Endothelial cell of hepatic sinusoid (primary cell): ENCODE measurements around the gene HACD4.

Experiments
- in situ Hi-C: cut with HindIII; loops from 2 replicates; pipeline ENCODE4 v1.10.0; 2017; ENCODE audit warnings: low sequenced_read_pairs

HACD4 gene

DNA sequence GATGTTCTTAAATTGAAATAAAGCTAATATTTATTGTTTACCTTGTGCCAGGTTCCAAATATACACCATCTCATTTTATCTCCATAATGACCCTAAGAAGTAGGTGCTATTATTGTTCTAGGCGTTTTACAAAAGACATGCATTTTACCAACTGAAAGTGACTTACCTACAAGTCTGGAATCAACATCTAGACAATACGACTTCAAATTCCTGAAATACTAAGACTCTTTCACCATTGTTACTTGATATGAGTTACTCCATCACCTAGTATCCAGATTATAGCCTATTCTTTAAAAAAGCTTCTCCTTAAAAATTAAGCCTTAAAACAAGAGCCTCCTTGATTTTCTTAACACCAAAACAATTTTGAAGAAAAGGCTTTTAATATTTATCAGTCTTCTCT, 13.3 kb downstream of the HACD4 start:
- in situ Hi-C loops, result no loop called here

GRCh38 chr9:21016701-21017491, 14.5 kb downstream of the HACD4 start:
- in situ Hi-C loops, result no loop called here

DNA sequence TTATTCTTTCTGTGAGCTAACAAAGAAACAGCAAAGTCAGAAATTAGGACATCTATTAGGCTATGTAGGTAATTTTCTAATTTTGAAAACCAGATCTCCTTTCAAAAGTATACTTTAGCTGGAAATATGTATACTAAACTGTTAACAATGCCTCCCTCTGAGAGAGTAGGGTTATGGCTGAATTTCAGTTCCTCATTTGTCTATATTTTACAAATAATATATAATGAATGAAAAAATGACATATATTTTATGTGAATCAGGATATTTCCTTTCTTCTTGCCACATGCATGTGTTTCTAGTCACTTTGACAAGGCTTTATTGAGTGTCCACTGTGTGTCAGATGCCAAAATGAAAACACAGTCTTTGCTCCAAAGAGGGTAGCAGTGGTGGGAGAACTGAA, 15.4 kb downstream of the HACD4 start:
- in situ Hi-C loops, result no loop called here

DNA sequence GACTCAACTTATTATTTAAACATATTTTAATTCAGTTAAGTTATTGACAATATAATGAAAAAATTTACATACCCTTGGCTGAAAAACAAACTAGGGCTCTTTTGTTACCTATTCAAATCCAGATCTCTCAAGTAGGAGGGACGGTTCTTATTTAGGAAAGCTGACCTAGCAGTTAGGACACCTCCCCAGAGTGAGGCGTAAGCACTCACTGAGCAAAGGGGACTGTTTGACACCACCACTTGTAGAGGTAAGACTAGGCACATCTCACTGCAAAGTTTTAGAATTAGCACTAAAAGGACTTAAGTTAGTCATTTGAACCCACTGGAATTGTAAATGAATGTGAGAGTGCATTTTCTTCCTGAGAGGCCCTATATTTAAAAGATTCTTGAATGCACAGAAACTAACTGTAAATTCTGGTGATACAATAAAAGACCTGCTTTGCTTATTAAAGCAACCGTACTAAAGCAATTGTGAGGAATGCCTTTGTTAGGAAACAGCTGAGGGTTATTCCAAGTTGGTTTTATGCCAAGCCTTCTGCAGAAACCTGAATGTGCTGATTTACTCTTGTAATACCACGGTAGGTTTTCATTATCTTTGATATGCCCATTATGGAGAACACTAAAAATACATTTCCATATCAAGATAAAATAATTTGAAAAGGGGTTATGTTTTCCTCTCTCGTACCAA, 16.2 kb downstream of the HACD4 start:
- in situ Hi-C loops, result no loop called here

- in situ Hi-C loops, result no loop called here
Measured at GRCh38 chr9:21002040-21002439, 29.4 kb downstream of the HACD4 start.

GRCh38 chr9:21001581-21001980, 29.9 kb downstream of the HACD4 start:
- in situ Hi-C loops, result no loop called here

GRCh38 chr9:20997503-20998076, 33.9 kb downstream of the HACD4 start:
- in situ Hi-C loops, result no loop called here

- in situ Hi-C loops, result no loop called here
Measured at GRCh38 chr9:20996809-20997208, 34.6 kb downstream of the HACD4 start.

- in situ Hi-C loops, result no loop called here
Measured at GRCh38 chr9:20995616-20996015, 35.8 kb downstream of the HACD4 start.

DNA sequence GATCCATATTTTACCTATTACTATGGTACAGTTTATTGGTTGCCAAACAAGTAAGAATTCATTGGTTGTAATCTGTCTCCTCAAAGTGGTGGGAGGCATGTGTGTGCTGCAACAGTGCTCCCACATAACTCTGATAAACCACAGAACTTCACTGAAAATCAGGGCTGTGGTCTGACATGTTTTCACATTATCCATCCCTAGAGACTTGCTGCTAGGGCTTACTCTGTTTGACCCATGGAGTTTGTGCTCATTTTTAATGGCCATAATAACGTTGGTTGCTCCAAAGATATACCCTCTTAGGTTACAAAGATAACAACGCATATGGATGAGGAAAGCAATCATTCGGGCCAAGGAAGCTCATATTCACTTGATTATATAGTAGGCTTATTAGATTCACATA, 37.0 kb downstream of the HACD4 start:
- in situ Hi-C loops, result no loop called here

DNA sequence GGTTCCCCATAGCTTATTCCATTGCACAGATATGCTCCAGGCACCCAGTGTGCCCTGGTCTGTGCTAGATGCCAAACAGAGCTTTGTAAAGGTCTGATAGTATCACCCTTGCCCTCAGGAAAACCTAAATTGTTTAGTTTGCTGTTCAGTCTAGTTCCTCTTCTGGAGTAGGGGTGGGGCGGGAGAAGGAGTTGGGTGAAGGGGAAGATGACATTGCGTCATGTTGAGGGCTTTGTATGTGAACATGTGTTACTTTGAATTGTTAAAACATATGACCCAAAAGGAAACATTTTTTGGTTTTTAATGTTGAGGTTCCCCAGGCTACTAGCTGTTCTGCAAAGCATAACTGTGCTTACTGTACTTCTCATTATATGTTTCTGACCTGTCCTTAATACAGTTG, 40.6 kb downstream of the HACD4 start:
- in situ Hi-C loops, result no loop called here

- in situ Hi-C loops, result no loop called here
Measured at GRCh38 chr9:20989923-20990341, 41.5 kb downstream of the HACD4 start.

DNA sequence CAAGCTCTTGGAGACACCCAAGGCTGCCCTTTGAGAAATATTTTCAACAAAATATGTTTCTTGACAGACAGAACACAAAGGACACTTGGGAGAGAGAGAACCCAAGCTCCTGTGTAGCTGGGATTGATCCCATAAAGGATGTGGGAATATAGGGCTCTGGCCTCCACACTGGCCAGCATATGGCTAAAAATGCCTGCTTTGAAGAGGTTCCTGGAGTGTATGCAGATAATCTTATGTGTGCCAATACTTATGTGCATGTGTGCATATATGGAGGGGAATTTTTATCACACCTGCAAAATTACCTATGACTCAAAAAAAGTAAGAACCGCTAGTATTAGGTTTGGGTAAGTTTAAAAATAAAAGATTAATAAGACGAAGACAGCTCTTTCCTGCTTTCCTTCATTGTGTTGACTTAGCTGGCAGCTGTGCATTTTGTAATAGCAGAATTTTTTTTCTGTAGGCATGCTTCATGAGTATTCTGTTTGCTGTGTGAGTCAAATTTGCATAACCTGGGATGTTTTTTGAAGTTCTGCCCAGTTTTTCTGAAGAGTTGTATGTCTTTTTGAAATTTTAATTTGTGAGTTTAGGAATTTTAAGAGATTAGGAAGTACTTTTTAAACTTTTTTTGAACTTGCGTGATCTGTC, 42.6 kb downstream of the HACD4 start:
- in situ Hi-C loops, result no loop called here

DNA sequence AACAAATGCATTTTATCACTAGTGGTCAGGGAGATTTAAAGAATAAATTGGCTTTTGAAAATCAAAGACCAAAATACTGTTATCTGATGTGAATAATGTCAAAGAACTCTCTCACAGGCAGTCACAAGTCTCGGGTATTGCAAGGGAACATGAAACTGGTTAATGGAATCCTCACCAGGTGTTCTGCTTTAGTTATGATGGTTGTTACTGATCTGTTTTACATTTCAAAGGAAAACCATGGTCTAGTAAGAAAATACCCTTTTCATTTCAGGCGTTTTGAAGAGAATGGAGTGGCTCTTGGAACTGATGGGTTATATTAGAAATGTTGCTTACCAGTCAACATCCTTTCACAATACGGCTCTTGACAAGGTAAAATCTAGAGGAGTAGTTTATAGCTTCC, 43.4 kb downstream of the HACD4 start:
- in situ Hi-C loops, result no loop called here

GRCh38 chr9:20987521-20987920, 43.9 kb downstream of the HACD4 start:
- in situ Hi-C loops, result no loop called here

DNA sequence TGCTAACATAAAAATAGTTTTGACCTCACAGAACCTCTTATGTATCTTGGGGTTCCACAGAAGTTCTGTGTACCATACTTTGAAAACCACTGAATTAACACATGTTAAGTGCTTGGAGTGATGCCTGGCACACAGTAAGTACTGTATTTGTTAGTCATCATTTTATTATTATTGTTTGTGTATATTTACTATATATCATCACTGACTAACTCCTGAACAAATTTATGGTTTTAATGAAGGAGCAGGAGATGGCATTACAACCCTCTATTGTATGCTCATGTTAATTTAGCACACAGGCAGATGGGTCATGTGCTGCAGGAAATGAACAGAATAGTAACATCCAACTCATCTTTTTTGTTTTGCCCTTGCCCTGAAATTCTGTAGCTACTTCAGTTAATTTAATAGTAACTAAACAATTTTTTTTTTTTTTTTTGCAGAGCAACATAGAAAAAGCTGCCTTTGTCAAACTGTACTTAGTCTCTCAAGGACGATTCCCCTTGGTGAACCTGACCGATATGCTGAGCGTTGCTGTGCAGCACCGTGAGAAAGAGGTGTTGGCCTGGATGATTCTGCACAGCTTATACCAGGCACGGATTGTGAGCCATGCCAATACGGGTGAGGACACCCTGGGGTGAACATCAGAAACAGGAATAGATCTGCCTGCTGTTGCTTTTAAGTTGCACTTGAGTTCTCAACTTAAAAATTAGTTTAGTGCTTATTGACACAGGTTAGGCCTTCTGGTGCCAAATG, 45.4 kb downstream of the HACD4 start:
- in situ Hi-C loops, result no loop called here

- in situ Hi-C loops, result loop anchor here (5.0 kb wide), 1 partner anchor 93 kb away; the partner anchor contains the start of gene IFNB1
Measured at GRCh38 chr9:20984506-20984905, 46.9 kb downstream of the HACD4 start.

- in situ Hi-C loops, result loop anchor here (5.0 kb wide), 1 partner anchor 96 kb away; the partner anchor contains the start of gene IFNB1
Measured at GRCh38 chr9:20981486-20981885, 50.0 kb downstream of the HACD4 start.

GRCh38 chr9:20980832-20981455, 50.5 kb downstream of the HACD4 start:
- in situ Hi-C loops, result loop anchor here (5.0 kb wide), 1 partner anchor 96 kb away; the partner anchor contains the start of gene IFNB1

- in situ Hi-C loops, result no loop called here
Measured at GRCh38 chr9:20978249-20978648, 53.2 kb downstream of the HACD4 start.
